Fibroblast of mammary gland (primary cell): ENCODE results near the gene SRSF7.
A peak's percentile ranks its signal among the peaks of the same experiment; 100 is the strongest.
"Not testable (repeated sequence)": the region's sequence is repeated elsewhere in the genome, so short reads cannot be mapped to it uniquely, and the experiment has no call there.

Source experiments
- DNase-seq: peaks from one replicate; pipeline ENCODE4 v3.0.0-alpha.2; 2010; ENCODE audit warnings: low read depth
- H3K4me3 ChIP-seq: 2 replicates; pipeline ENCODE4 v1.5.1; 2011; ENCODE audit warnings: low read depth, mild to moderate bottlenecking, low read length, moderate library complexity; ENCODE audit not compliant: control insufficient read depth
- CTCF ChIP-seq: conservative IDR thresholded peaks from 2 replicates; pipeline ENCODE4 v1.5.1; 2011; ENCODE audit warnings: low read depth, low read length, inconsistent platforms; ENCODE audit not compliant: control insufficient read depth, insufficient read depth

SRSF7 gene

GRCh38 chr2:38750891-38751595 is at the start of gene SRSF7:
TSS of gene SRSF7 (minus strand) at chr2:38751361. CDS start at chr2:38751256, 105 bp downstream.
- TF ChIP-seq CTCF, result no peak
- H3K4me3 ChIP-seq, result peak within 1 kb of the TSS; percentile 99
- peak; percentile 99 for DNase-seq

GRCh38 chr2:38797953-38798352 is 46.8 kb upstream of the SRSF7 start:
- H3K4me3 ChIP-seq, result no peak overlapping the region
- no peak for TF ChIP-seq CTCF
- DNase-seq, result no peak

GRCh38 chr2:38797250-38797676 is 46.1 kb upstream of the SRSF7 start:
- H3K4me3 ChIP-seq, result no peak overlapping the region
- no peak for TF ChIP-seq CTCF
- no peak for DNase-seq

- not testable (repeated sequence) for H3K4me3 ChIP-seq
Measured at GRCh38 chr2:38795016-38795415, 43.9 kb upstream of the SRSF7 start.

GRCh38 chr2:38794235-38794946 is 43.2 kb upstream of the SRSF7 start:
- TF ChIP-seq CTCF, result no peak
- DNase-seq, result no peak
- no peak overlapping the region for H3K4me3 ChIP-seq

More at GRCh38 chr2:38795016-38795415, 43.9 kb upstream of the SRSF7 start:
- DNase-seq, result not testable (repeated sequence)

DNA sequence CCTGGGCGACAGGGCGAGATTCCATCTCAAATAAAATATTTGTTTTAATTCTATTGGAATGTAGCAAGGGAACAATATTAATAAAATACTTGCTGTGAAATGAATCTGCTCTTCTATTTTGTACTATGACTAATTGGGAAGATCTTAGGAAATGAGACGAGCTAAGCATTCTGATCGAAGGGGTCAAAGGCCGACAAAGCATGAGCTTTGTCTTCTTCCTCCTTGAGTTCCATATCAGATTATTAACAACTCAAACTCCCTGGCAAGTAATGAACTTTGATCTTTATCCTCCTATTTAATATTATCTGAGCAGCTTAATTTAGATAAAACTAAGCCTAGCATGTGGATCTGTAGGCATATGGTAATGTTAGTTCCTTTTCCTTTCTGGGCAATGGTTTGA is 42.4 kb upstream of the SRSF7 start:
- no peak for DNase-seq
- no peak for TF ChIP-seq CTCF
- H3K4me3 ChIP-seq, result no peak overlapping the region

- no peak for TF ChIP-seq CTCF
- no peak overlapping the region for H3K4me3 ChIP-seq
- no peak for DNase-seq
Measured at GRCh38 chr2:38792751-38793150, 41.6 kb upstream of the SRSF7 start.

GRCh38 chr2:38792321-38792720 is 41.2 kb upstream of the SRSF7 start:
- DNase-seq, H3K4me3 ChIP-seq: not testable (repeated sequence)
